Testis (tissue), 3 donors: ENCODE results near the gene RIMKLA. TPM values are rescaled to one million over a fixed set of nuclear protein-coding genes. Genes with fewer than 3 reads are reported as not detected.
A peak's percentile ranks its signal among the peaks of the same experiment; 100 is the strongest.

Source experiments
- DNase-seq: peaks from one replicate; pipeline ENCODE4 v3.0.0-alpha.2; 2019
- H3K27ac ChIP-seq, 2 donors: fragments of 200-600 bp; sonication (generic); one replicate each; pipeline ENCODE4 v1.5.1; 2019
- H3K27me3 ChIP-seq: fragments of 200-600 bp; sonication (generic); one replicate; pipeline ENCODE4 v1.5.1; 2019
- H3K36me3 ChIP-seq: fragments of 200-600 bp; sonication (generic); one replicate; pipeline ENCODE4 v1.5.1; 2017; ENCODE audit warnings: low read depth; ENCODE audit errors: missing control alignments
- H3K4me1 ChIP-seq: fragments of 200-600 bp; sonication (generic); one replicate; pipeline ENCODE4 v1.5.1; 2019
- H3K4me3 ChIP-seq, 2 donors: fragments of 200-600 bp; sonication (generic); one replicate each; pipeline ENCODE4 v1.5.1; 2017 to 2019
- H3K9me3 ChIP-seq: fragments of 200-600 bp; sonication (generic); one replicate; pipeline ENCODE4 v1.5.1; 2017
- CTCF ChIP-seq, 3 experiments: fragments of 450-650 bp in 2 of 3; fragments of 200-600 bp in 1 of 3; sonication (generic) in 1 of 3; IDR thresholded peaks; one replicate each; pipeline ENCODE4 v1.5.1; 2016 to 2019; ENCODE audit warnings: antibody characterized with exemption in 3 of 3, mild to moderate bottlenecking in 2 of 3, moderate library complexity in 1 of 3
- POLR2A ChIP-seq: fragments of 450-650 bp; IDR thresholded peaks from one replicate; pipeline ENCODE4 v1.6.1; 2017; ENCODE audit warnings: antibody characterized with exemption, mild to moderate bottlenecking, moderate library complexity
- WGBS, 2 donors: methylation state at CpG; one replicate each; pipeline ENCODE4 v1.1.5; 2018; 5-methylcytosine and 5-hydroxymethylcytosine counted together
- intact Hi-C: fragments of 100-400 bp; cut with DNase I; formaldehyde crosslinking; loops from one replicate; pipeline ENCODE4 v1.15.1; 2023; ENCODE audit warnings: low total_unique reads
- polyA plus RNA-seq: library from polyadenylated mRNA; stranded (reverse); fragments of 350-450 nt; fragmentation: Illumina TruSeq; extraction: RNeasy Lipid Tissue Mini Kit (QIAGEN cat#74804); gene quantifications from one replicate; pipeline ENCODE4 v1.2.3, GENCODE V29; 2014; ENCODE audit warnings: low read depth, low replicate concordance; ENCODE audit not compliant: insufficient read depth
- total RNA-seq, 2 donors: library from RNA; depleted of rRNA; stranded (reverse); fragments of >200 nt; gene quantifications; one replicate each; pipeline ENCODE4 v1.2.3, GENCODE V29; 2016

Gene RIMKLA
- total and polyA plus RNA-seq, 3 donors from 2014 or later: 2.2 to 2.6 (median 2.4) TPM

- 92 to 94% methylated on average over 1 of the region's 1 CpG for WGBS, 2 donors
- no peaks in the 10 kb centered on the region for H3K9me3 ChIP-seq
Observed at GRCh38 chr1:42418516-42418915, 37.9 kb downstream of the RIMKLA start.

GRCh38 chr1:42419126-42419821 lies 38.7 kb downstream of the RIMKLA start:
- Histone ChIP-seq H3K4me1 (peaks cover 7% of the 10 kb centered on the region), H3K27me3 (no peaks in the 10 kb centered on the region), H3K4me3 (no peak overlapping the region), H3K27ac (no peak overlapping the region), H3K9me3 (no peaks in the 10 kb centered on the region), H3K36me3 (no peaks in the 10 kb centered on the region)
- no peak for TF ChIP-seq CTCF (IDR thresholded peaks at IDR 0.05)
- WGBS, 2 donors: 84 to 89% methylated on average over 3 to 5 of the region's 5 CpGs
- intact Hi-C loops: loop anchor here (10.0 kb wide), 1 partner anchor 126 kb away; no protein-coding TSS in a partner anchor
- DNase-seq: no peak

More at GRCh38 chr1:42418516-42418915, 37.9 kb downstream of the RIMKLA start:
- H3K4me3 ChIP-seq: no peak overlapping the region
- H3K27ac ChIP-seq: no peak overlapping the region
- peaks cover 7% of the 10 kb centered on the region for H3K4me1 ChIP-seq
- H3K27me3 ChIP-seq: no peaks in the 10 kb centered on the region
- TF ChIP-seq POLR2A: no peak
- TF ChIP-seq CTCF (IDR thresholded peaks at IDR 0.05): no peak
- no peaks in the 10 kb centered on the region for H3K36me3 ChIP-seq
- DNase-seq: no peak
- intact Hi-C loops: loop anchor here (10.0 kb wide), 1 partner anchor 126 kb away; no protein-coding TSS in a partner anchor

GRCh38 chr1:42420121-42420520 lies 39.5 kb downstream of the RIMKLA start:
- H3K4me3 ChIP-seq: no peak overlapping the region
- no peak for TF ChIP-seq CTCF (IDR thresholded peaks at IDR 0.05)
- TF ChIP-seq POLR2A: no peak
- peaks cover 7% of the 10 kb centered on the region for H3K4me1 ChIP-seq
- H3K27ac ChIP-seq: no peak overlapping the region
- no peaks in the 10 kb centered on the region for H3K36me3 ChIP-seq
- intact Hi-C loops: no loop called here
- 84 to 89% methylated on average over 7 of the region's 7 CpGs for WGBS, 2 donors
- DNase-seq: no peak
- no peaks in the 10 kb centered on the region for H3K9me3 ChIP-seq
- no peaks in the 10 kb centered on the region for H3K27me3 ChIP-seq

- Histone ChIP-seq H3K9me3 (no peaks in the 10 kb centered on the region), H3K27ac (no peak overlapping the region), H3K36me3 (no peaks in the 10 kb centered on the region), H3K27me3 (no peaks in the 10 kb centered on the region), H3K4me3 (no peak overlapping the region), H3K4me1 (peaks cover 7% of the 10 kb centered on the region)
- TF ChIP-seq CTCF (IDR thresholded peaks at IDR 0.05) (no peak), POLR2A (no peak)
- 20 to 47% methylated on average over 10 of the region's 10 CpGs for WGBS, 2 donors
- peak; percentile 59 for DNase-seq
- intact Hi-C loops: no loop called here
Observed at GRCh38 chr1:42420911-42421585, 40.5 kb downstream of the RIMKLA start.
